ENCODE data around the gene BDKRB2.

Gene BDKRB2

DNA sequence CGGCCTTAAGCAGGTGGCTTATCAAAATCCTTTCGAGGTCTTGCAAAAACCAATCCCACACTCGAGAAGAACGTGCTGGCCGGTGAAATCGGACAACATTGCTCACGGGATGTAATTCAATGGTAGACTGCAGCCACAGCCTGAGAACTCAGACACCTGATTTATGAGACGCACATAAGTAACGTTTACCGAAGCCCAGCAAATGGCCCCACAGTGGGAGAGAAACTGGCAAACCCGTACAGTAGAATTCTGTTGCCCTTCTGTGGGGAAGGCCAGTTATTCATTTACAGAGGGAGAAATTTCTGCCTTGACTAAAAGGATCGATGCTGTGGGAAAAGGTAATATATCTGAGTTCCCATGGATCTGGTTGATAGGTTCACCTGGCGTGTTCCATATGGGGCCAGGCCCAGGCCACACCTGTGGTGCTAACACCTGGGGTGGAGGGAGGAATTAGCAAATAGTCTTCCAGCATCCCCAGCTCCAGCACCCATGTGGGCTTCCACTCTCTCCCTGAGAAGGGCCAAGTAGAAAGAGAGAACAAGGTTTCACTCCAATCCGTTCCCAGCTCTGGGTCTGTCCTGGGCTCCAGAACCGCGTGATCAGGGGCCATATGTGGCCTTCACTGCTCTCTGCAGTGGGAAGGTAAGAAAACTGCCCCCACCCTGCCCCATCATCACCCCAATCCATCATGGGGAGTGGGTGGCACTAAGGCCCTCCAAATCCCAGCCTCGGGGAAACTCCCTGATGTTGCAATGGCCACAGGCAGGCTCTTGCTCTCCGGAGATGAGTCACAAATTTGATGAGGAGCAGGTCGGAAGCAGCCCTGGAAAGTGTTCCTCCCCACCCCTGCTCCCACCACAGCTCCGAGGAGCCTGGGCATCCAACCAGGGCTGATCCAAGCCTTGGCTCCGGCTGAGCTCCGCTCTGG, 64.1 kb downstream of the BDKRB2 start:
- TF ChIP-seq, protein P1, sequence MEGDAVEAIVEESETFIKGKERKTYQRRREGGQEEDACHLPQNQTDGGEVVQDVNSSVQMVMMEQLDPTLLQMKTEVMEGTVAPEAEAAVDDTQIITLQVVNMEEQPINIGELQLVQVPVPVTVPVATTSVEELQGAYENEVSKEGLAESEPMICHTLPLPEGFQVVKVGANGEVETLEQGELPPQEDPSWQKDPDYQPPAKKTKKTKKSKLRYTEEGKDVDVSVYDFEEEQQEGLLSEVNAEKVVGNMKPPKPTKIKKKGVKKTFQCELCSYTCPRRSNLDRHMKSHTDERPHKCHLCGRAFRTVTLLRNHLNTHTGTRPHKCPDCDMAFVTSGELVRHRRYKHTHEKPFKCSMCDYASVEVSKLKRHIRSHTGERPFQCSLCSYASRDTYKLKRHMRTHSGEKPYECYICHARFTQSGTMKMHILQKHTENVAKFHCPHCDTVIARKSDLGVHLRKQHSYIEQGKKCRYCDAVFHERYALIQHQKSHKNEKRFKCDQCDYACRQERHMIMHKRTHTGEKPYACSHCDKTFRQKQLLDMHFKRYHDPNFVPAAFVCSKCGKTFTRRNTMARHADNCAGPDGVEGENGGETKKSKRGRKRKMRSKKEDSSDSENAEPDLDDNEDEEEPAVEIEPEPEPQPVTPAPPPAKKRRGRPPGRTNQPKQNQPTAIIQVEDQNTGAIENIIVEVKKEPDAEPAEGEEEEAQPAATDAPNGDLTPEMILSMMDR (IDR thresholded peaks at IDR 0.05; ENCODE audit: low read depth, low read length, missing control alignments) = no peak
- no peak for DNase-seq (ENCODE audit: low read depth)
- no peak overlapping the region for H3K4me3 ChIP-seq (ENCODE audit: low read depth, low read length)

GRCh38 chr14:96269359-96269710, 64.7 kb downstream of the BDKRB2 start:
- no peak for DNase-seq (ENCODE audit: low read depth)
- H3K4me3 ChIP-seq (ENCODE audit: low read depth, low read length) = no peak overlapping the region
- TF ChIP-seq, protein P1 (IDR thresholded peaks at IDR 0.05; ENCODE audit: low read depth, low read length, missing control alignments) = no peak

- H3K4me3 ChIP-seq (ENCODE audit: low read depth, low read length) = no peak overlapping the region
- TF ChIP-seq, protein P1 (IDR thresholded peaks at IDR 0.05; ENCODE audit: low read depth, low read length, missing control alignments) = no peak
- no peak for DNase-seq (ENCODE audit: low read depth)
Observed at GRCh38 chr14:96270565-96271420, 66.2 kb downstream of the BDKRB2 start.

DNA sequence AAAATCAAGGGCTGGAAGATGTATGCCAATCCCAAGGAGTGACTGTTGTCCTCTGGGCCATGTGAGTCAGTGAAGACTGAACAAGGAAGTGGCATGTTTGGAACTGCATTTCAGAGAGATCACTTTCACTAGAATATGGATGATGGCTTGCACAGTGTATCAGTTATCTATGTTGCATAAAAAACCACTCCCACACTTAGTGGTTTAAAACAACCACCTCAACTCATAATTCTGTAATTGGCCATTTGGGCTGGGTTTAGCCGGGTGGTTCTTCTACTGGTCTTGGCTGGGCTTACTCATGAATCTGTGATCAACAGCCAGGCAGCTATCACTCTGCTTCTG, 66.8 kb downstream of the BDKRB2 start:
- TF ChIP-seq, protein P1 (IDR thresholded peaks at IDR 0.05; ENCODE audit: low read depth, low read length, missing control alignments) = no peak
- DNase-seq (ENCODE audit: low read depth) = no peak
- H3K4me3 ChIP-seq (ENCODE audit: low read depth, low read length) = no peak overlapping the region

GRCh38 chr14:96272777-96273473, 68.3 kb downstream of the BDKRB2 start:
- no peak for DNase-seq (ENCODE audit: low read depth)

DNA sequence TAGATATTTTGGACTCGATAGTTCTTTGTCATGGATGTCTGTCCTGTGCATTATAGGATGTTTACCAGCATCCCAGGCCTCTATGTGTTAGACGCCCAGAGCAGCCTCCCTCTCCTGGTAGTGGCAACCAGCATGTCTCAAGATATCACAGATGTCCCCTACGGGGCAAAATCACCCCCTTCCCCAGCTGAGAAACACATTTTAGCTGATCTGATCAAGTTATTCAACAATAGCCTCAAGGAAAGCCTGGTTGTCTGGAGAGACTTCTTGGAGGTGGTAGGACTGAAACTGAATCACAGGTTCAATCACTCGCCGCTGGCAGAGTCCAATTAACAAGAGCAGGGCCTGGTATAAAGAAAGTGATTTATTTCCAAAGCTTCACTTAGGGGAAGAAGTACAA, 69.0 kb downstream of the BDKRB2 start:
- no peak for DNase-seq (ENCODE audit: low read depth)
- TF ChIP-seq, protein P1 (IDR thresholded peaks at IDR 0.05; ENCODE audit: low read depth, low read length, missing control alignments) = no peak

More at GRCh38 chr14:96272777-96273473, 68.3 kb downstream of the BDKRB2 start:
- TF ChIP-seq, protein P1 (IDR thresholded peaks at IDR 0.05; ENCODE audit: low read depth, low read length, missing control alignments) = no peak
- no peak overlapping the region for H3K4me3 ChIP-seq (ENCODE audit: low read depth, low read length)

More for the DNA sequence above, 69.0 kb downstream of the BDKRB2 start:
- no peak overlapping the region for H3K4me3 ChIP-seq (ENCODE audit: low read depth, low read length)
